ENCODE data around the gene SELENON.

DNA sequence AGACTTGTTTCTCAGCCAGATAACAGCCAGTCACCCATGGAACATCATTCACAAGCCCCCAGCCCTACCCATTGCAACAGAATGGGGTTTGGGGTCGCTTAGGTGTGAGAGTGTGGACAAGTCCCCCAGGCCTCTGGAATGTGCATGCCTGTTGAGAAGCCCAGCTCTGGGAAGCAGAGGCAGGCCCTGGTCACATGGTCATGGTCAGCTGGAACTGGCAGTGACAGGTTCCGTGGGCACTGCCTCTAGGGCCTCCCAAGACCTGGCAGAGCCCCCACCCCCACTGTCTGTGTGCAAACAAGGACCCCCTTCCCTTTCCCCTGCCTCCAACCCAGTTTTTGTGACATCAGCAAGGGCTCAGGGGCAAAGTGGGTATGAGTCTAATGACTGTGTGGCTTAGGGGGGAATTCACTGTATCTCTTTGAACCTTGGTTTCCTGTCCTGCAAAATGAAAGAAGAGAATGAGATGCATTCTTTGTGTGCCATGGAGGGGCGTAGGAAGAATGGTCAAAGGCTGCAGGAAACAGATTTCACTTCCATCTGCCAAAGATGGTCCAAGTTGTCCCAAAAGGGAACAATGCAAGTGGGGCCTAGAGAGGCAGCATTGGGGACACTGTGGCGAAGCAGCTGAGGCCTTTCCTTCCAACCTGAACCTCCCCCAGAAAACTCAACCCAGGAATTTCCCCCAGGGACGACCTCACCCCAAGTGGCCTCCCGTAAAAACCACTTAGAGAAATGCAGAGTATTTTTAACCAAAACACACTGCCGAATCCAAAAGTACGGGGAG, 34.7 kb upstream of the SELENON start:
- TF ChIP-seq GABPA (tag; conservative IDR thresholded peaks at IDR 0.05; ENCODE audit: low read depth): no peak
- TF ChIP-seq DMBX1 (CRISPR knock-in tag; IDR thresholded peaks at IDR 0.05; ENCODE audit: borderline replicate concordance): no peak

Measured in K562 (cell line).